MM.1S (cell line): ENCODE measurements around the gene MTMR12.

ENCODE experiments used
- EZH2 ChIP-seq: fragments of 300-600 bp; sonication (generic); optimal IDR thresholded peaks from 2 replicates; pipeline ENCODE3; 2017; ENCODE audit warnings: low read depth, mild to moderate bottlenecking, antibody characterized with exemption, low read length, mixed read lengths
- TF ChIP-seq, protein P1 (sequence below): fragments of 300-600 bp; sonication (generic); IDR thresholded peaks from 2 replicates; pipeline ENCODE4 v1.5.1; 2016; ENCODE audit warnings: antibody characterized with exemption, low read length, mixed read lengths

DNA sequence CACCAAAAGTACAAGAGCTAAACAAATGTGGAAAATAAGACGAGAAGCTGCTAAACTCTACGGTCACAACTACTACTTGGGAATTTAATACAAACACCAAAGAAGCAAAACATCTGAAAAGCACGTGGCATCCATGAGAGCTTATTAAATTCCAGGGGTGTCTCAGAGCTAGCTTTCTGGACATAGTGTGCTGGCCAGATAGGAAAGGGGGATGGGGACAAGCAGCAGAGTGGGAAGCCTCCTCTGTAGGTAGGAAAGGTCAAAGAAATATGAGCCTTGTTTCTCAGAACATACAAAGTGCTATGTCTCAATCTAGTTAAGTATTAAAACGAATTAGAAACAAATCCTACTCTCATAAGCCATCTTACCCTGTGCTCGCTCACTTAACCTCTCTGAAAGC is 87.3 kb downstream of the MTMR12 start:
- TF ChIP-seq, protein P1, sequence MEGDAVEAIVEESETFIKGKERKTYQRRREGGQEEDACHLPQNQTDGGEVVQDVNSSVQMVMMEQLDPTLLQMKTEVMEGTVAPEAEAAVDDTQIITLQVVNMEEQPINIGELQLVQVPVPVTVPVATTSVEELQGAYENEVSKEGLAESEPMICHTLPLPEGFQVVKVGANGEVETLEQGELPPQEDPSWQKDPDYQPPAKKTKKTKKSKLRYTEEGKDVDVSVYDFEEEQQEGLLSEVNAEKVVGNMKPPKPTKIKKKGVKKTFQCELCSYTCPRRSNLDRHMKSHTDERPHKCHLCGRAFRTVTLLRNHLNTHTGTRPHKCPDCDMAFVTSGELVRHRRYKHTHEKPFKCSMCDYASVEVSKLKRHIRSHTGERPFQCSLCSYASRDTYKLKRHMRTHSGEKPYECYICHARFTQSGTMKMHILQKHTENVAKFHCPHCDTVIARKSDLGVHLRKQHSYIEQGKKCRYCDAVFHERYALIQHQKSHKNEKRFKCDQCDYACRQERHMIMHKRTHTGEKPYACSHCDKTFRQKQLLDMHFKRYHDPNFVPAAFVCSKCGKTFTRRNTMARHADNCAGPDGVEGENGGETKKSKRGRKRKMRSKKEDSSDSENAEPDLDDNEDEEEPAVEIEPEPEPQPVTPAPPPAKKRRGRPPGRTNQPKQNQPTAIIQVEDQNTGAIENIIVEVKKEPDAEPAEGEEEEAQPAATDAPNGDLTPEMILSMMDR: no peak
- TF ChIP-seq EZH2: no peak
